D721Med (cell line): ENCODE data around the gene ST3GAL3.
A peak's percentile ranks its signal among the peaks of the same experiment; 100 is the strongest.

Experiments
- DNase-seq: peaks from one replicate; pipeline ENCODE4 v3.0.0; 2011; ENCODE audit warnings: low spot score; ENCODE audit not compliant: insufficient read length
- FAIRE-seq: peaks from 2 replicates; lab custom pipeline; 2011; peaks lifted over from hg19 to GRCh38; lab: Jason Lieb, UNC
- TF ChIP-seq, protein P1 (sequence below): IDR thresholded peaks from 2 replicates; pipeline ENCODE4 v1.5.1; 2012; ENCODE audit warnings: mild to moderate bottlenecking, control low read depth; ENCODE audit not compliant: insufficient read depth; ENCODE audit errors: missing control alignments

ST3GAL3 gene

GRCh38 chr1:43699281-43699680 is 8.1 kb upstream of the ST3GAL3 start:
- DNase-seq = no peak
- no peak for FAIRE-seq
- TF ChIP-seq, protein P1, sequence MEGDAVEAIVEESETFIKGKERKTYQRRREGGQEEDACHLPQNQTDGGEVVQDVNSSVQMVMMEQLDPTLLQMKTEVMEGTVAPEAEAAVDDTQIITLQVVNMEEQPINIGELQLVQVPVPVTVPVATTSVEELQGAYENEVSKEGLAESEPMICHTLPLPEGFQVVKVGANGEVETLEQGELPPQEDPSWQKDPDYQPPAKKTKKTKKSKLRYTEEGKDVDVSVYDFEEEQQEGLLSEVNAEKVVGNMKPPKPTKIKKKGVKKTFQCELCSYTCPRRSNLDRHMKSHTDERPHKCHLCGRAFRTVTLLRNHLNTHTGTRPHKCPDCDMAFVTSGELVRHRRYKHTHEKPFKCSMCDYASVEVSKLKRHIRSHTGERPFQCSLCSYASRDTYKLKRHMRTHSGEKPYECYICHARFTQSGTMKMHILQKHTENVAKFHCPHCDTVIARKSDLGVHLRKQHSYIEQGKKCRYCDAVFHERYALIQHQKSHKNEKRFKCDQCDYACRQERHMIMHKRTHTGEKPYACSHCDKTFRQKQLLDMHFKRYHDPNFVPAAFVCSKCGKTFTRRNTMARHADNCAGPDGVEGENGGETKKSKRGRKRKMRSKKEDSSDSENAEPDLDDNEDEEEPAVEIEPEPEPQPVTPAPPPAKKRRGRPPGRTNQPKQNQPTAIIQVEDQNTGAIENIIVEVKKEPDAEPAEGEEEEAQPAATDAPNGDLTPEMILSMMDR = no peak

DNA sequence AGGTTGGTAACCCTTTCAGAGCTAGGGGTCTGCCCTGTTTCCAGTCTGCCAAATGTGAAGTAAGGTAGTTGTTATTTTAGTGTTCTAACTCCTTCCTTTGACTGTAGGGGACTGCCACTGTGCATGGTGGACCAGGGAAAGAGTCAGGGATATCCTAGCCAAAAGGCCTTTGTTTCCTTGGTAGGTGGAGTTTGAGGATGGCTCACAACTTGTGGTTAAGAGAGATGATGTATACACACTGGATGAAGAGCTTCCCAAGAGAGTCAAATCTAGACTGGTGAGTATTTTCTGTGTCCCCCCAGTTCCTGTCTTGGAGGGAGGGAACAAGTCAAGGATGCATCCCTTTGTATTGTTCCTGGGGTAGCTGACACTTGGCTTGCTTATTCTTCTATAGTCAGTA is 3.5 kb upstream of the ST3GAL3 start:
- TF ChIP-seq, protein P1 = no peak
- no peak for FAIRE-seq
- no peak for DNase-seq

DNA sequence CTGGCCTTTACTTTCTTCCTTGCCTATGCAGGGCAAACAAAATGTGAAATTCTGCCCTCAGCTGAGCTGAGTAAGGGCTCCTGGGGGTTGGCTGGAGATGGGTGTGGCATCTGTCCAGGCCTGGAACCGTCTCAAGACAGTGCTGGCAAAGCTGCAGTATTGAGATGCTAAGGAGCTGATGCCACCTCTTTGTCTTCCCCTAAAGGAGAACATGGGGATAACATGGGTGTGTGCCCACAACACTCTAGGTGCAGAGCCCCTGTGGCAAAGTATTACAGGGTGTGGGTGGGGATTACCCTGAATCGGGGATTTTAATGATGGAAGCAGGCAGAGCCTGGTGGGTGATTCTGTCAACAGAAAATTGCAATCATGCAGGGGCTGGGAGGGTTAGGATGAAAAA is 2.5 kb upstream of the ST3GAL3 start:
- TF ChIP-seq, protein P1 = peak; percentile 8
- no peak for DNase-seq
- no peak for FAIRE-seq

DNA sequence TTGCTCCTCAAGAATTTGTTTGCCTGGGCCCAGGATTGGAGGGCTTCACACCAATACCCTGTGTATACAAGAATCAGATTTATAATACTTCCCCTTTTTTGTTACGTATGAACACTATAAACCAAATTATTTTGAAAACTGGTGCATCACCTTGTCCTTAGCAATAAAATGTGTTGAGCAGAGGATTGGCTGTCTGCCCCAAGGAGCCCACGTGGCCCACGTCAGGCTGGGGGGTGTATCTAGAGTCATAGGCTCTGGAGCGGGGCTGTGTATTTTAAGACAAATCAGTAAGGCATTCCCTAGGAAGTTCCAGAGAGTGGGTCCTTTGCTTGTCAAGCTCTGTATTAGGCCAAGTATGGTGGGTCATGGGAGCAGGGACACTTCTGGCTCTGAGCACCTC is 2.0 kb upstream of the ST3GAL3 start:
- no peak for FAIRE-seq
- TF ChIP-seq, protein P1 = no peak
- no peak for DNase-seq

- FAIRE-seq (no peak), DNase-seq (no peak)
These were observed 1.2 kb upstream of the ST3GAL3 start for GRCh38 chr1:43705982-43706597.

GRCh38 chr1:43706598-43707189 is 642 bp upstream of the ST3GAL3 start:
- no peak for DNase-seq
- no peak for FAIRE-seq
- TF ChIP-seq, protein P1 = no peak

More at GRCh38 chr1:43705982-43706597, 1.2 kb upstream of the ST3GAL3 start:
- TF ChIP-seq, protein P1 = no peak

GRCh38 chr1:43708002-43708410 is 670 bp downstream of the ST3GAL3 start:
- FAIRE-seq (no peak), DNase-seq (no peak)
- TF ChIP-seq, protein P1 = no peak
